Erythroblast (primary cell): Measurements from ENCODE around the gene LRBA.

Experiments used
- GATA1 ChIP-seq: IDR thresholded peaks from 2 replicates; pipeline ENCODE4 v1.6.1; 2011; ENCODE audit warnings: low read depth, mild to moderate bottlenecking, control low read depth, low read length, moderate library complexity
- POLR2A ChIP-seq: IDR thresholded peaks from 2 replicates; pipeline ENCODE4 v1.6.1; 2011; ENCODE audit warnings: mild to moderate bottlenecking, low read length

DNA sequence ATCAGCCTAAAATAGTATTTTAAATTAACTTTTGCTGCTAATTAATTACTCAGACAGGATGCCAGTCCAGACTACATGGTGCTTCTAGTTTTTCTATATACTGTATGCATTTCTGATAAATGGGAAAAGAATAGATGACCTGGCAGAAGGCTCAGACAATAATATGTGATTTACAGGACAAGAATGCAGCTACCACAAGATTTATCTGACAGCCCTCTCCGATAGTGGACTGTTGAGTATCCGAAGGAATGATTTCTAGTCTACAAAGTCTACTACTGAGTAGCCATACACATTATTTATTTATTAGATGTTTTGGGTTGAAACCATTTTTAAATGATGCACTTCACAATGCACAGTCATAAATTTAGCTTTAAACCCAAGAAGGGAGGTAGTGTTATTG is 220.4 kb downstream of the LRBA start:
- TF ChIP-seq POLR2A: no peak
- TF ChIP-seq GATA1: no peak
